Right atrium auricular region (tissue), 2 donors: ENCODE results near the gene BPIFB2. TPM values are rescaled to one million over a fixed set of nuclear protein-coding genes. Genes with fewer than 3 reads are reported as not detected.

Experiments used
- DNase-seq: peaks from one replicate; pipeline ENCODE4 v3.0.0-alpha.2; 2019; ENCODE audit warnings: low spot score
- H3K27ac ChIP-seq, 2 donors: fragments of 200-600 bp; sonication (generic); 1 replicate in 1 of 2; 2 replicates in 1 of 2; pipeline ENCODE4 v1.5.1; 2016 to 2019
- H3K27me3 ChIP-seq, 2 donors: fragments of 200-600 bp; sonication (generic); one replicate each; pipeline versions ENCODE4 v1.5.1 to v1.6.0; 2017 to 2019
- H3K36me3 ChIP-seq: fragments of 200-600 bp; sonication (generic); one replicate; pipeline ENCODE4 v1.5.1; 2016
- H3K4me1 ChIP-seq, 2 donors: fragments of 200-600 bp; sonication (generic); one replicate each; pipeline versions ENCODE4 v1.5.1 to v1.6.0; 2017 to 2019
- H3K4me3 ChIP-seq, 2 donors: fragments of 200-600 bp; sonication (generic); 1 replicate in 1 of 2; 2 replicates in 1 of 2; pipeline ENCODE4 v1.5.1; 2017 to 2019; ENCODE audit warnings: mild to moderate bottlenecking in 1 of 2, moderate library complexity in 1 of 2
- H3K9me3 ChIP-seq, 2 donors: fragments of 200-600 bp; sonication (generic); one replicate each; pipeline ENCODE4 v1.5.1; 2019
- CTCF ChIP-seq, 2 donors: fragments of 200-600 bp; sonication (generic); IDR thresholded peaks; one replicate each; pipeline ENCODE4 v1.5.1; 2019; ENCODE audit warnings: antibody characterized with exemption in 2 of 2
- total RNA-seq, 2 donors: library from RNA; depleted of rRNA; stranded (reverse); fragments of >200 nt; gene quantifications; one replicate each; pipeline ENCODE4 v1.1.0, GENCODE V29; 2016

BPIFB2 gene, protein sequence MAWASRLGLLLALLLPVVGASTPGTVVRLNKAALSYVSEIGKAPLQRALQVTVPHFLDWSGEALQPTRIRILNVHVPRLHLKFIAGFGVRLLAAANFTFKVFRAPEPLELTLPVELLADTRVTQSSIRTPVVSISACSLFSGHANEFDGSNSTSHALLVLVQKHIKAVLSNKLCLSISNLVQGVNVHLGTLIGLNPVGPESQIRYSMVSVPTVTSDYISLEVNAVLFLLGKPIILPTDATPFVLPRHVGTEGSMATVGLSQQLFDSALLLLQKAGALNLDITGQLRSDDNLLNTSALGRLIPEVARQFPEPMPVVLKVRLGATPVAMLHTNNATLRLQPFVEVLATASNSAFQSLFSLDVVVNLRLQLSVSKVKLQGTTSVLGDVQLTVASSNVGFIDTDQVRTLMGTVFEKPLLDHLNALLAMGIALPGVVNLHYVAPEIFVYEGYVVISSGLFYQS
- not detected for total RNA-seq

- Histone ChIP-seq H3K4me3 (no peak within 1 kb of the TSS), H3K27me3 (no peaks in the 10 kb centered on the region)
- no peak for TF ChIP-seq CTCF (IDR thresholded peaks at IDR 0.05)
Measured at GRCh38 chr20:33007376-33008335, at the start of gene BPIFB2. Gene BPIFB2 (plus strand): TSS chr20:33007704. CDS start chr20:33008575, 871 bp downstream.

DNA sequence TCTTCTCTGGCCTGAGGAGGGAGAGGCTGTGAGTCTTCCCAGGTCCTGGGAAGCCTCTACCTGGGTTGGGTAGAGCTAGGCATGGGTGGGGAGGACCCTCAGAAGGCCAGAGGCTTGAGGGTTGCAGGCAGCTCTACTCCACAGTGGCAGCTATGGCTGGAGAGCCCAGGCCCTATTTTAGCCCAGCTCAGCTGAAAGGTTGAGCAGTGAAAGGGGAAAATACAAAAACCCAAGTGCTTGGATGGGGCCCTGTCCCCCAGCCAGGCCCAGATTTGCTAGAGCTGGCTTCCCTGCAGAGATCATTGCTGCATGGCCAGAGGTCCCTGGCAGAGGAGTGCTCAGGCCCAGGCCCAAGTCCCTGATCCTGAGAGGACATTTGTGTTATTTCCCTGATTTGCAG is 48.9 kb upstream of the BPIFB2 start:
- DNase-seq: peak; percentile 21
- no peaks in the 10 kb centered on the region for H3K36me3 ChIP-seq
- no peak for TF ChIP-seq CTCF (IDR thresholded peaks at IDR 0.05)
- no peaks in the 10 kb centered on the region for H3K4me1 ChIP-seq
- peaks cover 4 to 23% of the 10 kb centered on the region in 2 donors for H3K9me3 ChIP-seq
- no peak overlapping the region for H3K27ac ChIP-seq
- no peak overlapping the region for H3K4me3 ChIP-seq
- no peaks in the 10 kb centered on the region for H3K27me3 ChIP-seq

More at GRCh38 chr20:33007376-33008335, at the start of gene BPIFB2:
- DNase-seq: no peak
- Histone ChIP-seq H3K9me3 (peaks cover 0 to 7% of the 10 kb centered on the region in 2 donors), H3K4me1 (no peaks in the 10 kb centered on the region), H3K36me3 (no peaks in the 10 kb centered on the region), H3K27ac (no peak within 1 kb of the TSS)

DNA sequence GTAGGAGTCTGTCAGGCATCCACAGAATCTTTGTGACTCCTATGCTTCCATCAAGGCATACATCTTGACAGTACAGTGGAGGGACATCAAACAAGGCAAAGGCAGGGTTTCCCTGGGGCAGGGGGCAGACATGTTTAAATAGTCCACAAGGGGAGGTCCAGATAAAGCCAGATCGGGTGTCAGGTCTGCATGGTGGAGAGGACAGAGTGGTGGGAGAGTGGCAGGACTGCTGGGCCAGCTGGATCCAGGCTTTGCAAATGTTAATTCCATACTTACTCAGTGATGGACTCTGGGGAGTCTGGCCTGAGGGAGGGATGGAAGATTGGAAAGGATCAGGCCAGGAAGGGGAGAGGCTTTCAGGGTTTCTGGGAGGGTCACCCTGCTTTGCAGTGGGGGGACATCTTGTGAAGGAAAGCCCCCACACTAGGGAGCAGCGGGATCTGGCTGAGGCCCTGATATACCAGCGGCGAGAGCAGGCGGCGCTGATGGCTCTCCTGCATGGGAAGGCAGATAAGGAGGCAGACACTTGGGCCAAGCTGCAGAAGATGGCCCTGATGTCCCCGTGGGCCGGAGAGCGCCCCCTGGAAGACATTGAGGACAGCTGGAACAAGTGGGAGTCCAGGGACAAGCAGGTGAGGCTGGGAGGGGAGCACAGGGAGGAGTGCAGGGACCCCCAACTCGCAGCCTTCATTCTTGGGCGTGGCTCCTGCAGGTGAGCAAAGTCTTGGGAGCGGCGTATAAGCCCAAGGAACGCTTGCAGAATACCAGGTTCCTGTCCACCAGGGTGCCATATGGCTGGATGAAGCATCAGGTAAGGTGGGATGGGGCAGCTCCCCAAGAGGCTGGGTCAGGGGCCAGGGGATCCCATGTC is 47.9 kb upstream of the BPIFB2 start:
- Histone ChIP-seq H3K9me3 (peaks cover 4 to 13% of the 10 kb centered on the region in 2 donors), H3K4me1 (no peaks in the 10 kb centered on the region), H3K27ac (no peak overlapping the region), H3K4me3 (no peak overlapping the region), H3K27me3 (no peaks in the 10 kb centered on the region), H3K36me3 (no peaks in the 10 kb centered on the region)
- no peak for TF ChIP-seq CTCF (IDR thresholded peaks at IDR 0.05)
- peak; percentile 21 for DNase-seq

DNA sequence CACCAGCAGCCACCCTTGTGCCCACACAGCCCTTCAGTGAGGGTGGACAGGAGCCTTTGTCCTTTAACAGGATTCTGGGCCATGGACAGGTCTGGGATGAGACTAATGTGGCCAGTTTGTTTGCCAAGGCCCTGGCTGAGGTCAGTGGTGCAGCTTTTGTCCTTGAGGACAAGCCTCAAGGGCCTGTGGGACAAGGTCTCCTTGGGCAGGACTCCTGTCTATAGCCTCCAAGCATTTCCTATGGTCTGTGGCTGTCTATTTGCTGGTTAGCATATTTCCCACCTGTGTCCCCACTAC is 47.3 kb upstream of the BPIFB2 start:
- H3K4me1 ChIP-seq: no peaks in the 10 kb centered on the region
- peaks cover 4 to 11% of the 10 kb centered on the region in 2 donors for H3K9me3 ChIP-seq
- H3K27ac ChIP-seq: no peak overlapping the region
- TF ChIP-seq CTCF (IDR thresholded peaks at IDR 0.05): no peak
- no peaks in the 10 kb centered on the region for H3K27me3 ChIP-seq
- H3K36me3 ChIP-seq: no peaks in the 10 kb centered on the region
- DNase-seq: peak; percentile 47
- H3K4me3 ChIP-seq: no peak overlapping the region
